Measurements from ENCODE around the gene FRA10AC1.

Gene FRA10AC1

GRCh38 chr10:93622942-93623341 is 79.5 kb downstream of the FRA10AC1 start:
- DNase-seq = no peak

GRCh38 chr10:93620925-93621324 is 81.5 kb downstream of the FRA10AC1 start:
- no peak for DNase-seq
